A549 (cell line): ENCODE data around the gene RIN3. TPM values are rescaled to one million over a fixed set of nuclear protein-coding genes. Genes with fewer than 3 reads are reported as not detected.

Experiments used
- ATAC-seq, 2 experiments: fragments of 200-7000 bp in 1 of 2; fragments of >200 bp in 1 of 2; cut with Nextera tagmentation in 1 of 2; cut with Tn5 transposase in 1 of 2; 3 replicates each; pipeline versions ENCODE4 v1.8.0 to v1.9.1; 2018 to 2020; ENCODE audit warnings: mild to moderate bottlenecking in 1 of 2, moderate library complexity in 1 of 2
- CTCF ChIA-PET: fragments of 300-600 bp; sonication (Branson Sonifier 250); formaldehyde crosslinking; extraction: SDS; loops from one replicate; lab custom pipeline; 2021; ENCODE audit warnings: antibody characterized with exemption, inconsistent platforms; lab: Yijun Ruan, JAX
- POLR2A ChIA-PET: fragments of 350-600 bp; formaldehyde crosslinking; extraction: SDS; loops from one replicate; lab custom pipeline; 2021; ENCODE audit warnings: antibody characterized with exemption, inconsistent platforms; lab: Yijun Ruan, JAX
- DNase-seq, 2 experiments: peaks; one replicate each; pipeline versions ENCODE4 v3.0.0 to v3.0.0-alpha.2; 2011 to 2016; ENCODE audit warnings: low read depth in 1 of 2, low spot score in 1 of 2
- FAIRE-seq: peaks from 2 replicates; lab custom pipeline; 2011; peaks lifted over from hg19 to GRCh38; lab: Jason Lieb, UNC
- H3K27ac ChIP-seq, 2 experiments: fragments of >200 bp; sonication (Bioruptor Twin); formaldehyde crosslinking; 3 replicates each; pipeline ENCODE4 v1.5.1; 2016 to 2017
- H3K4me1 ChIP-seq: fragments of >200 bp; sonication (Bioruptor Twin); formaldehyde crosslinking; 3 replicates; pipeline ENCODE4 v1.6.1; 2016
- H3K4me2 ChIP-seq: fragments of >200 bp; sonication (Bioruptor Twin); formaldehyde crosslinking; 3 replicates; pipeline ENCODE4 v1.6.1; 2016
- H3K4me3 ChIP-seq: fragments of >200 bp; sonication (Bioruptor Twin); formaldehyde crosslinking; 3 replicates; pipeline ENCODE4 v1.5.1; 2016
- H3K9me3 ChIP-seq: fragments of >200 bp; sonication (Bioruptor Twin); formaldehyde crosslinking; 3 replicates; pipeline ENCODE4 v1.6.1; 2016
- ATOH8 ChIP-seq: fragments of 250-450 bp; sonication (Bioruptor Pico); IDR thresholded peaks from 2 replicates; pipeline ENCODE4 v1.5.0; 2020; ENCODE audit warnings: low read depth, mild to moderate bottlenecking, moderate library complexity
- CBX8 ChIP-seq: fragments of 200-600 bp; sonication (generic); IDR thresholded peaks from 2 replicates; pipeline ENCODE4 v1.6.1; 2016
- CHD4 ChIP-seq: fragments of 200-600 bp; sonication (generic); IDR thresholded peaks from 2 replicates; pipeline ENCODE4 v1.6.1; 2016; ENCODE audit warnings: antibody characterized with exemption, mild to moderate bottlenecking, borderline replicate concordance
- ELK1 ChIP-seq: fragments of 150-350 bp; IDR thresholded peaks from 2 replicates; pipeline ENCODE4 v1.6.1; 2014; ENCODE audit warnings: low read depth, mild to moderate bottlenecking, low read length
- EP300 ChIP-seq, 2 experiments: fragments of >200 bp; sonication (Bioruptor Twin); formaldehyde crosslinking; IDR thresholded peaks; 2 replicates in 1 of 2; 3 replicates in 1 of 2; pipeline ENCODE4 v1.6.1; 2016 to 2017
- FOSB ChIP-seq: fragments of 250-450 bp; sonication (Bioruptor Pico); IDR thresholded peaks from 2 replicates; pipeline ENCODE4 v1.5.0; 2020; ENCODE audit warnings: mild to moderate bottlenecking, moderate library complexity
- FOXS1 ChIP-seq: fragments of 250-450 bp; sonication (Bioruptor Pico); IDR thresholded peaks from 2 replicates; pipeline ENCODE4 v1.5.0; 2020; ENCODE audit warnings: mild to moderate bottlenecking, moderate library complexity
- GATA3 ChIP-seq: IDR thresholded peaks from 2 replicates; pipeline ENCODE4 v1.6.1; 2012; ENCODE audit warnings: borderline replicate concordance
- HES2 ChIP-seq: fragments of >200 bp; sonication (Bioruptor Twin); formaldehyde crosslinking; IDR thresholded peaks from 2 replicates; pipeline ENCODE4 v1.6.1; 2016
- HOXB13 ChIP-seq: fragments of 250-450 bp; sonication (Bioruptor Pico); IDR thresholded peaks from 2 replicates; pipeline ENCODE4 v1.5.0; 2020; ENCODE audit warnings: low read depth, mild to moderate bottlenecking, moderate library complexity
- JUN ChIP-seq, 2 experiments: fragments of >200 bp; sonication (Bioruptor Twin); formaldehyde crosslinking; IDR thresholded peaks; 2 replicates in 1 of 2; 3 replicates in 1 of 2; pipeline ENCODE4 v1.6.1; 2016 to 2017
- JUNB ChIP-seq: fragments of >200 bp; sonication (Bioruptor Twin); formaldehyde crosslinking; IDR thresholded peaks from 2 replicates; pipeline ENCODE4 v1.6.1; 2016
- KDM5A ChIP-seq: fragments of 200-600 bp; sonication (generic); IDR thresholded peaks from 2 replicates; pipeline ENCODE4 v1.6.1; 2016; ENCODE audit warnings: antibody characterized with exemption, mild to moderate bottlenecking
- MAX ChIP-seq: IDR thresholded peaks from 2 replicates; pipeline ENCODE4 v1.6.1; 2012
- MYC ChIP-seq: IDR thresholded peaks from 2 replicates; pipeline ENCODE4 v1.6.1; 2012; ENCODE audit warnings: mild to moderate bottlenecking, inconsistent platforms, low read length, improper control_type of control experiment, borderline replicate concordance
- NFE2L2 ChIP-seq: fragments of 150-350 bp; conservative IDR thresholded peaks from 2 replicates; pipeline ENCODE4 v1.6.1; 2014; ENCODE audit warnings: low read length
- PHF8 ChIP-seq: fragments of 200-600 bp; sonication (generic); IDR thresholded peaks from 2 replicates; pipeline ENCODE4 v1.6.1; 2016; ENCODE audit warnings: low read depth, mild to moderate bottlenecking, antibody characterized with exemption, moderate library complexity, borderline replicate concordance
- POLR2A ChIP-seq: IDR thresholded peaks from 2 replicates; pipeline ENCODE4 v1.6.1; 2012; ENCODE audit warnings: mild to moderate bottlenecking, low read length
- RAD21 ChIP-seq, 2 experiments: fragments of >200 bp in 1 of 2; sonication (Bioruptor Twin) in 1 of 2; formaldehyde crosslinking in 1 of 2; IDR thresholded peaks in 1 of 2; conservative IDR thresholded peaks in 1 of 2; 2 replicates in 1 of 2; 3 replicates in 1 of 2; pipeline ENCODE4 v1.6.1; 2012 to 2018; ENCODE audit warnings: inconsistent platforms in 1 of 2
- RARB ChIP-seq: fragments of 250-450 bp; sonication (Bioruptor Pico); IDR thresholded peaks from 2 replicates; pipeline ENCODE4 v1.8.0; 2021; ENCODE audit warnings: mild to moderate bottlenecking, moderate library complexity
- RCOR1 ChIP-seq: fragments of 150-350 bp; IDR thresholded peaks from 2 replicates; pipeline ENCODE4 v1.6.1; 2014; ENCODE audit warnings: antibody characterized with exemption, low read length, low read depth
- REST ChIP-seq: fragments of 200-600 bp; sonication (generic); IDR thresholded peaks from 2 replicates; pipeline ENCODE4 v1.6.1; 2016; ENCODE audit warnings: antibody characterized with exemption, mild to moderate bottlenecking, moderate library complexity
- RFX5 ChIP-seq: fragments of 450-650 bp; IDR thresholded peaks from 2 replicates; pipeline ENCODE4 v1.7.1; 2014; ENCODE audit warnings: antibody characterized with exemption, mild to moderate bottlenecking, moderate library complexity
- SMC3 ChIP-seq: fragments of >200 bp; sonication (Bioruptor Twin); formaldehyde crosslinking; IDR thresholded peaks from 3 replicates; pipeline ENCODE4 v1.6.1; 2018; ENCODE audit warnings: inconsistent platforms
- SREBF2 ChIP-seq: fragments of 450-650 bp; IDR thresholded peaks from 2 replicates; pipeline ENCODE4 v1.6.1; 2014; ENCODE audit warnings: mild to moderate bottlenecking, moderate library complexity
- TFCP2L1 ChIP-seq: fragments of 250-450 bp; sonication (Bioruptor Pico); IDR thresholded peaks from 2 replicates; pipeline ENCODE4 v1.5.0; 2021; ENCODE audit warnings: mild to moderate bottlenecking
- USF2 ChIP-seq: fragments of 450-650 bp; IDR thresholded peaks from 2 replicates; pipeline ENCODE4 v1.6.1; 2014; ENCODE audit warnings: antibody characterized with exemption
- ZC3H11A ChIP-seq: fragments of 450-650 bp; IDR thresholded peaks from 2 replicates; pipeline ENCODE4 v1.6.1; 2014; ENCODE audit warnings: antibody characterized with exemption, mild to moderate bottlenecking
- WGBS: methylation state at CpG from one replicate; pipeline ENCODE4 v1.1.6; 2017; ENCODE audit errors: missing lambda C conversion rate; 5-methylcytosine and 5-hydroxymethylcytosine counted together
- polyA plus RNA-seq, 4 experiments: library from polyadenylated mRNA; depleted of rRNA in 3 of 4; stranded (reverse); fragments of >200 nt; fragmentation: RNase III in 1 of 4; extraction: RNeasy Plus Mini Kit Qiagen cat#74134 plus additional on column Dnase treatment in 1 of 4; gene quantifications; 2 replicates in 3 of 4; 3 replicates in 1 of 4; pipeline ENCODE4 v1.2.3, GENCODE V29; 2011 to 2017

RIN3 gene
- polyA plus RNA-seq, 2 of the 4 experiments (the other 2 are of a cell fraction), result 5.6 to 14.5 TPM

- no peak for TF ChIP-seq FOXS1 (CRISPR knock-in tag)
Measured at GRCh38 chr14:92505826-92506225, 7.8 kb upstream of the RIN3 start (continued).

GRCh38 chr14:92506231-92506630, 7.3 kb upstream of the RIN3 start:
- DNase-seq (no peak), ATAC-seq (no peak)
- Histone ChIP-seq H3K4me2 (no peak overlapping the region), H3K4me3 (no peak overlapping the region), H3K27ac (peak overlapping the region; percentile 84 to 86; a peak in 5 of 6 replicates)
- WGBS, result 97% methylated on average over 2 of the region's 3 CpGs
- TF ChIP-seq JUNB (no peak), REST (no peak), JUN (IDR thresholded peaks at IDR 0.05) (no peak), GATA3 (no peak), CHD4 (no peak), RFX5 (no peak), RAD21 (conservative IDR thresholded peaks at IDR 0.05 in 1 of 2, IDR thresholded peaks at IDR 0.05 in 1 of 2) (no peak), HOXB13 (CRISPR knock-in tag) (no peak), EP300 (IDR thresholded peaks at IDR 0.05) (no peak), FOXS1 (CRISPR knock-in tag) (no peak), HES2 (no peak), NFE2L2 (no peak)
- TF ChIP-seq, all 56 proteins: peak for 0
- CTCF ChIA-PET, result interaction anchor here (0.6 to 1.6 kb wide), 3 partner anchors 13 to 93 kb away, joined by 3 to 5 read pairs (median 3); no protein-coding TSS in a partner anchor
- peaks cover 58% of the 10 kb centered on the region for H3K4me1 ChIP-seq
- no peaks in the 10 kb centered on the region for H3K9me3 ChIP-seq
- POLR2A ChIA-PET, result no interaction called here
- FAIRE-seq, result no peak

GRCh38 chr14:92507174-92507768, 6.3 kb upstream of the RIN3 start:
- no peak for FAIRE-seq
- H3K4me1 ChIP-seq, result peaks cover 59% of the 10 kb centered on the region
- ATAC-seq, result no peak
- TF ChIP-seq CBX8 (no peak), ELK1 (no peak), SMC3 (no peak), ATOH8 (CRISPR knock-in tag) (no peak), POLR2A (no peak), PHF8 (no peak), FOSB (CRISPR knock-in tag) (no peak), JUNB (no peak), MAX (no peak), KDM5A (no peak), ZC3H11A (no peak), USF2 (no peak), SREBF2 (no peak), CHD4 (no peak), MYC (no peak), HES2 (no peak), TFCP2L1 (CRISPR knock-in tag) (no peak), RARB (CRISPR knock-in tag) (no peak), RCOR1 (no peak)
- DNase-seq, result no peak
- ChIA-PET POLR2A (no interaction called here), CTCF (no interaction called here)
- no peaks in the 10 kb centered on the region for H3K9me3 ChIP-seq
- 93% methylated on average over 4 of the region's 4 CpGs for WGBS
- H3K4me2 ChIP-seq, result no peak overlapping the region
- H3K4me3 ChIP-seq, result no peak overlapping the region
- peak overlapping the region; percentile 84 to 86; a peak in 5 of 6 replicates for H3K27ac ChIP-seq
